ENCODE measurements around the gene LCE1B.

Gene LCE1B

GRCh38 chr1:152783095-152783494 lies 28.7 kb upstream of the LCE1B start:
- no peak for DNase-seq (ENCODE audit: low spot score)
- in situ Hi-C loops (cut with MboI; ENCODE audit: low sequenced_read_pairs, unreplicated experiment) = no loop called here

GRCh38 chr1:152786077-152786476 lies 25.7 kb upstream of the LCE1B start, which contains the start of gene LCE1E:
TSS of gene LCE1E (plus strand) at chr1:152786257. CDS start at chr1:152787300, 1,043 bp downstream.
- no peak for TF ChIP-seq CTCF (IDR thresholded peaks at IDR 0.05; ENCODE audit: borderline replicate concordance, control extremely low read depth, extremely low read depth, insufficient read depth, missing control alignments)
- in situ Hi-C loops (cut with MboI; ENCODE audit: low sequenced_read_pairs, unreplicated experiment) = no loop called here
- DNase-seq (ENCODE audit: low spot score) = no peak

More at GRCh38 chr1:152783095-152783494, 28.7 kb upstream of the LCE1B start:
- TF ChIP-seq CTCF (IDR thresholded peaks at IDR 0.05; ENCODE audit: borderline replicate concordance, control extremely low read depth, extremely low read depth, insufficient read depth, missing control alignments) = no peak

- in situ Hi-C loops (cut with MboI; ENCODE audit: low sequenced_read_pairs, unreplicated experiment) = no loop called here
- no peak for DNase-seq (ENCODE audit: low spot score)
- TF ChIP-seq CTCF (IDR thresholded peaks at IDR 0.05; ENCODE audit: borderline replicate concordance, control extremely low read depth, extremely low read depth, insufficient read depth, missing control alignments) = no peak
Measured at GRCh38 chr1:152795686-152796085, 16.1 kb upstream of the LCE1B start.

- DNase-seq (ENCODE audit: low spot score) = no peak
- no peak for TF ChIP-seq CTCF (IDR thresholded peaks at IDR 0.05; ENCODE audit: borderline replicate concordance, control extremely low read depth, extremely low read depth, insufficient read depth, missing control alignments)
- in situ Hi-C loops (cut with MboI; ENCODE audit: low sequenced_read_pairs, unreplicated experiment) = no loop called here
Measured at GRCh38 chr1:152796421-152796820, 15.3 kb upstream of the LCE1B start, which contains the start of gene LCE1D. TSS of gene LCE1D (plus strand) at chr1:152796721. CDS start at chr1:152797795, 1,074 bp downstream.

GRCh38 chr1:152801333-152801732 lies 10.4 kb upstream of the LCE1B start:
- TF ChIP-seq CTCF (IDR thresholded peaks at IDR 0.05; ENCODE audit: borderline replicate concordance, control extremely low read depth, extremely low read depth, insufficient read depth, missing control alignments) = no peak
- no peak for DNase-seq (ENCODE audit: low spot score)
- in situ Hi-C loops (cut with MboI; ENCODE audit: low sequenced_read_pairs, unreplicated experiment) = no loop called here

GRCh38 chr1:152806576-152806975 lies 5.2 kb upstream of the LCE1B start, which contains the start of gene LCE1C:
TSS of gene LCE1C (minus strand) at chr1:152806651. CDS start at chr1:152805478, 1,173 bp downstream.
- no peak for DNase-seq (ENCODE audit: low spot score)
- TF ChIP-seq CTCF (IDR thresholded peaks at IDR 0.05; ENCODE audit: borderline replicate concordance, control extremely low read depth, extremely low read depth, insufficient read depth, missing control alignments) = no peak
- in situ Hi-C loops (cut with MboI; ENCODE audit: low sequenced_read_pairs, unreplicated experiment) = no loop called here
